Right lobe of liver (tissue), 6 donors: Measurements from ENCODE around the gene RNGTT. TPM values are rescaled to one million over a fixed set of nuclear protein-coding genes. Genes with fewer than 3 reads are reported as not detected.

Source experiments
- ATAC-seq, 4 donors: fragments of 200-7000 bp; cut with Tn5 transposase; one replicate each; pipeline ENCODE4 v1.9.1; 2020; ENCODE audit warnings: mild to moderate bottlenecking in 4 of 4, moderate library complexity in 4 of 4
- DNase-seq, 3 donors: peaks; one replicate each; pipeline ENCODE4 v3.0.0-alpha.2; 2020
- H3K27ac ChIP-seq, 3 donors: fragments of 200-600 bp; one replicate each; pipeline ENCODE4 v1.8.0; 2022
- H3K27me3 ChIP-seq, 2 donors: fragments of 200-600 bp; one replicate each; pipeline ENCODE4 v1.8.0; 2022
- H3K36me3 ChIP-seq, 4 donors: fragments of 200-600 bp; sonication (generic) in 1 of 4; one replicate each; pipeline versions ENCODE4 v1.5.1 to v1.8.0; 2017 to 2022; ENCODE audit warnings: control low read depth in 1 of 4
- H3K4me1 ChIP-seq, 4 donors: fragments of 200-600 bp; sonication (generic) in 1 of 4; one replicate each; pipeline versions ENCODE4 v1.5.1 to v1.8.0; 2017 to 2022; ENCODE audit warnings: control low read depth in 1 of 4
- H3K4me3 ChIP-seq, 3 donors: fragments of 200-600 bp; one replicate each; pipeline ENCODE4 v1.8.0; 2022
- H3K9me3 ChIP-seq, 4 donors: fragments of 200-600 bp; sonication (generic) in 1 of 4; one replicate each; pipeline versions ENCODE4 v1.5.1 to v1.8.0; 2017 to 2022; ENCODE audit warnings: control low read depth in 1 of 4
- POLR2A ChIP-seq: fragments of 450-650 bp; IDR thresholded peaks from one replicate; pipeline ENCODE4 v1.6.1; 2017; ENCODE audit warnings: antibody characterized with exemption, mild to moderate bottlenecking
- WGBS: methylation state at CpG from one replicate; pipeline ENCODE4 v1.1.6; 2018; ENCODE audit warnings: low coverage, low lambda C conversion rate; ENCODE audit not compliant: insufficient coverage; ENCODE audit errors: missing lambda C conversion rate; 5-methylcytosine and 5-hydroxymethylcytosine counted together
- intact Hi-C, 2 donors: fragments of 100-400 bp; cut with DNase I; formaldehyde crosslinking; loops; one replicate each; pipeline versions ENCODE4 v1.11.2 to v1.14.1; 2022
- total RNA-seq, 6 experiments: library from RNA; depleted of rRNA in 2 of 6; stranded (reverse); fragments of >200 nt in 2 of 6; fragmentation: NEBNext Ultra II Directional in 3 of 6; extraction: Animal tissue kit (Norgen Biotek cat#: 25700) in 3 of 6; gene quantifications; one replicate each; pipeline versions ENCODE4 v1.1.0 to v1.2.4, GENCODE V29; 2016 to 2023
- TF ChIP-seq, protein P1 (sequence below), 4 donors: fragments of 200-600 bp in 3 of 4; fragments of 450-650 bp in 1 of 4; IDR thresholded peaks; one replicate each; pipeline versions ENCODE4 v1.5.1 to v1.8.0; 2016 to 2022; ENCODE audit warnings: antibody characterized with exemption in 4 of 4, mild to moderate bottlenecking in 2 of 4
- donor health status: DM: no; HTN: yes; CAD: no.
- donor health status: DM: no; HTN: no; CAD: no.
- donor health status: DM: no; HTN: no; CAD: no.
- donor health status: DM: no; HTN: yes; CAD: no.
- donor health status: DM: no; HTN: yes; CAD: no.

RNGTT gene
- total RNA-seq, 6 experiments from 2014 or later = 5.7 to 11.2 (median 6.5) TPM

DNA sequence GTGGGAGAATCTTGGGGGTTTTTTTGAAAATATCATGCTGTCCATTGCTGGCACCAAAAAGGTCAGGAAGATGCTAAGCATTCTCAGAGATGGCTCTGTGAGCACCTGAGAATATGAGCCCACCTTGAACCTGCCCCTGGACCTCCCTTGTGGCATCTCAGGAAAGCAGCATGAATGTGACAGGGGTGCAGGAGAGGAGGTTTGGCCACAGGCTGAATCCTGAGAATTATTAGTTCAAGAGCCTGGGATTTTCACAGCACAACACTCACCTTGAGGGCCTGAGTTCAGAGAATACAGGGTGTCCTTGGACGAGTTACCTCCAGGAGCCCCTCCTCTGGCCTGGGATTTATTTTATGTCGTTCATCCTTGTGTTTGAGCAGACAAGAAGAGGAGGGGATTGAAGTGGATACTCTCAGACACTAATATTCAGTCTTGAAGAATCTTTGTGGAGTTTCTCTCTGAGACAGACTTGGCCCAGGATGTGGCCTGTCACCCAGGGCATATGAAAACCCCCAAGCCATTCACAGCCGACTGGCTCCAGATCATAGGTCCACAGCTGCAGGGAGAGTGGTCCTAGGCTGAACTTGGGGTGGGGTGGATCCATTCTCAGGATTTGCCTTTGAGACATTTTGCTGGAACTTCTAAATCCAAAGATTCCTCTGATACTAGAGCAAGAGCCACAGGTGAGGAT, 390.8 kb downstream of the RNGTT start:
- ATAC-seq (no peak), DNase-seq (no peak)
- Histone ChIP-seq H3K36me3 (no peaks in the 10 kb centered on the region), H3K27ac (no peak overlapping the region), H3K9me3 (no peaks in the 10 kb centered on the region), H3K27me3 (no peaks in the 10 kb centered on the region), H3K4me3 (no peak overlapping the region), H3K4me1 (no peaks in the 10 kb centered on the region)
- TF ChIP-seq, protein P1, sequence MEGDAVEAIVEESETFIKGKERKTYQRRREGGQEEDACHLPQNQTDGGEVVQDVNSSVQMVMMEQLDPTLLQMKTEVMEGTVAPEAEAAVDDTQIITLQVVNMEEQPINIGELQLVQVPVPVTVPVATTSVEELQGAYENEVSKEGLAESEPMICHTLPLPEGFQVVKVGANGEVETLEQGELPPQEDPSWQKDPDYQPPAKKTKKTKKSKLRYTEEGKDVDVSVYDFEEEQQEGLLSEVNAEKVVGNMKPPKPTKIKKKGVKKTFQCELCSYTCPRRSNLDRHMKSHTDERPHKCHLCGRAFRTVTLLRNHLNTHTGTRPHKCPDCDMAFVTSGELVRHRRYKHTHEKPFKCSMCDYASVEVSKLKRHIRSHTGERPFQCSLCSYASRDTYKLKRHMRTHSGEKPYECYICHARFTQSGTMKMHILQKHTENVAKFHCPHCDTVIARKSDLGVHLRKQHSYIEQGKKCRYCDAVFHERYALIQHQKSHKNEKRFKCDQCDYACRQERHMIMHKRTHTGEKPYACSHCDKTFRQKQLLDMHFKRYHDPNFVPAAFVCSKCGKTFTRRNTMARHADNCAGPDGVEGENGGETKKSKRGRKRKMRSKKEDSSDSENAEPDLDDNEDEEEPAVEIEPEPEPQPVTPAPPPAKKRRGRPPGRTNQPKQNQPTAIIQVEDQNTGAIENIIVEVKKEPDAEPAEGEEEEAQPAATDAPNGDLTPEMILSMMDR (IDR thresholded peaks at IDR 0.05) = no peak
- TF ChIP-seq POLR2A = no peak
- WGBS = 33% methylated on average over 3 of the region's 3 CpGs
- intact Hi-C loops = no loop called here

DNA sequence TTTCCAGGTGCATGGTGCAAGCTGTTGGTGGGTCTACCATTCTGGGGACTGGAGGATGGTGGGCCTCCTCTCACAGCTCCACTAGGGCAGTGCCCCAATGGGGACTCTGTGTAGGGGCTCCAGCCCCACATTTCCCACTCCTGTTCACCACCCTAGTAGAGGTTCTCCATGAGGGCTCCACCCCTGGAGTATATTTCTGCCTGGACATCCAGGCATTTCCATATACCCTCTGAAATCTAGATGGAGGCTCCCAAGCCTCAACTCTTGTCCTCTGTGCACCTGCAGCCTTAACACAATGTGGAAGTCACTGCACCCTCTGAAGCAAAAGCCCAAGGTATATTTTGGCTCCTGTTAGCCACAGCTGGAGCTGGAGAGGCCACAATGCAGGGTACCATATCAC, 393.5 kb downstream of the RNGTT start:
- Histone ChIP-seq H3K4me1 (no peaks in the 10 kb centered on the region), H3K4me3 (no peak overlapping the region), H3K27ac (no peak overlapping the region), H3K9me3 (no peaks in the 10 kb centered on the region), H3K27me3 (no peaks in the 10 kb centered on the region), H3K36me3 (no peaks in the 10 kb centered on the region)
- intact Hi-C loops = no loop called here
- ATAC-seq (no peak), DNase-seq (no peak)
- no peak for TF ChIP-seq POLR2A
- TF ChIP-seq, protein P1 (IDR thresholded peaks at IDR 0.05) = no peak

DNA sequence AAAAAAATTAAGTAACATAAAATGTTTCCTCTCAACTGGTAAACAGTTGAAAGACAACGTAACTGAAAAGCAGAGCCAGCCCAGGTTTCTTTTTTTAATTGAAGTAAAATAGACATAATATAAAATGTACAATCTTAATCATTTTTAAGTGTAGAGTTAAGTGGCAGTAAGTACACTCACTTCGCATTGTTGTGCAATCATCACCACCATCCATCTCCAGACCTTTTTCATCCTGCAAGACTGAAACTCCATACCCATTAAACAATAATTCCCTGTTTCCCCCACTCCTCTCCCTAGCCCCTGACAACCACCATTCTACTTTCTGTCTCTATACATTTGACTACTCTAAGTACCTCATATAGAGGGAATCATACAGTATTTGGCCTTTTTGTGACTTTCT, 395.7 kb downstream of the RNGTT start:
- intact Hi-C loops = no loop called here
- Histone ChIP-seq H3K4me1 (no peaks in the 10 kb centered on the region), H3K27ac (no peak overlapping the region), H3K4me3 (no peak overlapping the region), H3K27me3 (no peaks in the 10 kb centered on the region), H3K36me3 (no peaks in the 10 kb centered on the region), H3K9me3 (no peaks in the 10 kb centered on the region)
- ATAC-seq (no peak), DNase-seq (no peak)
- 76% methylated on average over 2 of the region's 2 CpGs for WGBS
- TF ChIP-seq POLR2A = no peak
- TF ChIP-seq, protein P1 (IDR thresholded peaks at IDR 0.05) = no peak

DNA sequence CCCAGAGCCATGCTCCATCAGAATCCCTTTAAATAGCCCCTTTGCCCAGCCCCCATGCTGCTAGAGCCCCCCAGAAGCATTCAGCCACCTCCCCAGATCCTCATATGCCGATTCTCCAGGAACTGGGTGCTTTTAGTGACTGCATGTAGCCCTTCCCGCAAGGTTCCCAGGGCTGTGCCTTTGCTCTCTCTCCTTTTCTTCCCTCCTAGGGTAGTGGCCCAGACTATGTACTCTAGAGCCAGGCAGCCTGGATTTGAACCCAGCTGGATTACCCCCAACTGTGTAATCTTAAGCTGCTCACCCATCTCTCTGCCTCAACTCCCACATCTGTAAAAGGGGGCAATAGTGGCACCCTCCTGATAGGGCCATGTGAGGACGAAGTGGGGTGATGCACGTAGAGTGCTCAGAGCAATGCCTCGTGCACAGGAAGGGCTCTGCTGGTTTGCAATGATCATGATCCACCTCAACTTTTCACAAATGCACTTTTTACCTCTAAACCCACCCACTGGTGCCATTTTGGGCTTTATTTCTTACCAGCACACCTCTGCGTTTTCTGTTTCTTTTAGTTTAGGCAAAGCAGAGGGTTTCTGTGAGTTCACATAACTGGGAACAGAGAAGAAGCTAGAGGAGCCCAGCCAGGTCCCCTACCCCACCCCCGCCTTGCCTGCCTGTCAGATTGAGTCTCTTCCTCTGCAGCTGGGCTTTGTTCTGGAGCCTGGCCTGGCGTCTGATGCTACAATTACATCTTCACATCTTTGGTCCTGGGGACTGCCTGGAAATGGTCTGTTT, 396.5 kb downstream of the RNGTT start:
- intact Hi-C loops = no loop called here
- 60% methylated on average over 8 of the region's 8 CpGs for WGBS
- Histone ChIP-seq H3K4me1 (no peaks in the 10 kb centered on the region), H3K36me3 (no peaks in the 10 kb centered on the region), H3K27ac (no peak overlapping the region), H3K4me3 (no peak overlapping the region), H3K27me3 (no peaks in the 10 kb centered on the region), H3K9me3 (no peaks in the 10 kb centered on the region)
- TF ChIP-seq POLR2A = no peak
- DNase-seq (no peak), ATAC-seq (no peak)

DNA sequence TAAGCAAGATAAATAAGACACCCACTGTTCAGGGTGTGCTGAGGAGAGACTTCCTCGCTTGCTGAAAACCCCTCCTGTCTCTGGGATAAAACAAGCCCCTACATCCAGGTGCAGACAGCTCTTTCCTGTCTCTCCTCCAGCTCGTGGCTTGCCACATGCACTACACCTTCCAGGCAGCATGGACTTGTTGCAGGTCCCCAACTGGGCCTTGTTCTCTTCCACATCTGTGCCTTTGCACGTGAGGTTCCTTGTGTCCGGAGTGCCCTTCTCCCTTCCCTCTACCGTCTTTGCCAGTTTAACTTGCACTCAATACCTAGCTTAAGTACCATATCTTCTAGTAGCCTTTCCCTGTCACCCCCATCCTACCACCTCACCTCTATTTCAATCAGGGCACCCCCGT, 397.6 kb downstream of the RNGTT start:
- Histone ChIP-seq H3K36me3 (no peaks in the 10 kb centered on the region), H3K9me3 (no peaks in the 10 kb centered on the region), H3K27me3 (no peaks in the 10 kb centered on the region), H3K27ac (no peak overlapping the region), H3K4me3 (no peak overlapping the region), H3K4me1 (no peaks in the 10 kb centered on the region)
- DNase-seq = no peak
- intact Hi-C loops = no loop called here
- no peak for ATAC-seq
- 69% methylated on average over 6 of the region's 6 CpGs for WGBS
- TF ChIP-seq POLR2A = no peak
